OCI-LY7 (cell line): ENCODE results near the gene CPZ. TPM values are rescaled to one million over a fixed set of nuclear protein-coding genes. Genes with fewer than 3 reads are reported as not detected.

Source experiments
- BruUV-seq: library from RNA; stranded (reverse); fragments of 400-500 nt; replicated peaks from 2 replicates; lab custom pipeline; 2021; lab: Mats Ljungman, UMichigan
- CTCF ChIA-PET: fragments of 300-600 bp; sonication (Branson Sonifier 250); formaldehyde crosslinking; loops from one replicate; lab custom pipeline; 2022; ENCODE audit warnings: antibody characterized with exemption; ENCODE audit not compliant: unreplicated experiment; lab: Charles Lee
- POLR2A ChIA-PET: fragments of 300-600 bp; sonication (Branson Sonifier 250); formaldehyde crosslinking; loops from one replicate; lab custom pipeline; 2022; ENCODE audit warnings: antibody characterized with exemption; lab: Charles Lee
- DNase-seq: peaks from one replicate; pipeline ENCODE4 v3.0.0-alpha.2; 2015; ENCODE audit warnings: low spot score
- H2AFZ ChIP-seq: fragments of 200-600 bp; sonication (generic), shearing (Covaris generic); 2 replicates; pipeline ENCODE4 v1.6.1; 2014; ENCODE audit warnings: mild to moderate bottlenecking, antibody characterized with exemption, low read length, moderate library complexity
- H3K27ac ChIP-seq: fragments of 200-600 bp; sonication (generic); 2 replicates; pipeline ENCODE4 v1.5.1; 2014; ENCODE audit warnings: mixed run types, low read depth, mild to moderate bottlenecking, moderate library complexity, low read length, inconsistent platforms; ENCODE audit not compliant: poor library complexity, severe bottlenecking
- H3K36me3 ChIP-seq: fragments of 200-600 bp; sonication (generic); 2 replicates; pipeline ENCODE4 v1.6.1; 2014; ENCODE audit warnings: mild to moderate bottlenecking, antibody characterized with exemption, low read length, moderate library complexity, mixed read lengths; ENCODE audit not compliant: insufficient read depth
- H3K4me1 ChIP-seq: fragments of 200-600 bp; sonication (generic); 2 replicates; pipeline ENCODE4 v1.5.1; 2014; ENCODE audit warnings: mild to moderate bottlenecking, low read length; ENCODE audit not compliant: insufficient read depth, poor library complexity, severe bottlenecking
- H3K4me2 ChIP-seq: fragments of 200-600 bp; sonication (generic); 2 replicates; pipeline ENCODE4 v1.6.1; 2014; ENCODE audit warnings: mild to moderate bottlenecking, low read length
- H3K4me3 ChIP-seq: fragments of 200-600 bp; sonication (generic); 2 replicates; pipeline ENCODE4 v1.5.1; 2014; ENCODE audit warnings: mild to moderate bottlenecking, low read depth, low read length; ENCODE audit not compliant: poor library complexity, severe bottlenecking
- H3K79me2 ChIP-seq: fragments of 200-600 bp; sonication (generic); 2 replicates; pipeline ENCODE4 v1.6.1; 2016; ENCODE audit warnings: low read depth, mild to moderate bottlenecking, low read length, moderate library complexity, mixed read lengths; ENCODE audit not compliant: insufficient read depth
- H3K9me2 ChIP-seq: fragments of 200-600 bp; sonication (generic); 2 replicates; pipeline ENCODE4 v1.6.1; 2016; ENCODE audit warnings: mild to moderate bottlenecking, low read length, mixed read lengths; ENCODE audit not compliant: insufficient read depth
- H3K9me3 ChIP-seq: fragments of 200-600 bp; sonication (generic); 2 replicates; pipeline ENCODE4 v1.6.1; 2014; ENCODE audit warnings: mild to moderate bottlenecking, mixed run types, low read length, mixed read lengths
- H4K20me1 ChIP-seq: fragments of 200-600 bp; sonication (generic); 2 replicates; pipeline ENCODE4 v1.6.1; 2014; ENCODE audit warnings: mild to moderate bottlenecking, antibody characterized with exemption, low read length, moderate library complexity, mixed read lengths; ENCODE audit not compliant: insufficient read depth
- CTCF ChIP-seq: fragments of 200-600 bp; sonication (generic); conservative IDR thresholded peaks from 2 replicates; pipeline ENCODE4 v1.5.1; 2014; ENCODE audit warnings: mild to moderate bottlenecking, antibody characterized with exemption, low read length, moderate library complexity, mixed read lengths
- EZH2phosphoT487 ChIP-seq: fragments of 200-600 bp; sonication (generic); IDR thresholded peaks from 2 replicates; pipeline ENCODE4 v1.6.1; 2018; ENCODE audit warnings: low read depth, borderline replicate concordance, mild to moderate bottlenecking, mixed run types, antibody characterized with exemption, low read length, moderate library complexity, mixed read lengths
- intact Hi-C: fragments of 100-400 bp; cut with micrococcal nuclease; formaldehyde crosslinking; loops from one replicate; pipeline ENCODE4 v1.10.0; 2022; ENCODE audit not compliant: unreplicated experiment
- total RNA-seq, 2 experiments: library from RNA; depleted of rRNA in 1 of 2; stranded (reverse); fragments of >200 nt in 1 of 2; shearing (Covaris generic) in 1 of 2; gene quantifications; 2 replicates each; pipeline ENCODE4 v1.2.3, GENCODE V29; 2014 to 2022

The CPZ gene
- total RNA-seq, 2 experiments from 2014 or later, result not detected

GRCh38 chr4:8547108-8547911 lies 45.3 kb upstream of the CPZ start:
- Histone ChIP-seq H3K36me3 (no peaks in the 10 kb centered on the region), H3K9me3 (no peaks in the 10 kb centered on the region), H3K4me1 (no peaks in the 10 kb centered on the region), H3K4me2 (no peak overlapping the region), H2AFZ (no peak overlapping the region), H3K27ac (no peak overlapping the region), H4K20me1 (no peaks in the 10 kb centered on the region), H3K79me2 (no peaks in the 10 kb centered on the region), H3K4me3 (no peak overlapping the region), H3K9me2 (no peaks in the 10 kb centered on the region)
- POLR2A ChIA-PET, result no interaction called here
- DNase-seq, result peak; percentile 5
- CTCF ChIA-PET, result no interaction called here
- no TSS peak for BruUV-seq
- no peak for TF ChIP-seq EZH2phosphoT487
- peak; percentile 71 for TF ChIP-seq CTCF
- intact Hi-C loops, result no loop called here

GRCh38 chr4:8547912-8548730 lies 44.4 kb upstream of the CPZ start:
- Histone ChIP-seq H3K4me1 (no peaks in the 10 kb centered on the region), H3K9me2 (no peaks in the 10 kb centered on the region), H3K79me2 (no peaks in the 10 kb centered on the region), H3K4me2 (no peak overlapping the region), H3K9me3 (no peaks in the 10 kb centered on the region), H3K36me3 (no peaks in the 10 kb centered on the region), H2AFZ (no peak overlapping the region), H4K20me1 (no peaks in the 10 kb centered on the region), H3K4me3 (no peak overlapping the region), H3K27ac (no peak overlapping the region)
- no TSS peak for BruUV-seq
- POLR2A ChIA-PET, result no interaction called here
- DNase-seq, result no peak
- intact Hi-C loops, result no loop called here
- CTCF ChIA-PET, result interaction anchor here (0.6 kb wide), 1 partner anchor 1585 kb away, joined by 3 read pairs; no protein-coding TSS in a partner anchor
- TF ChIP-seq CTCF (no peak), EZH2phosphoT487 (no peak)
